AG04449 (cell line): ENCODE data around the gene ABCA9.
"Not testable (repeated sequence)": the region's sequence is repeated elsewhere in the genome, so short reads cannot be mapped to it uniquely, and the experiment has no call there.

Experiments
- CTCF ChIA-PET: fragments of 350-600 bp; formaldehyde crosslinking; extraction: SDS; loops from one replicate; lab custom pipeline; 2021; ENCODE audit warnings: antibody characterized with exemption; lab: Yijun Ruan, JAX
- POLR2A ChIA-PET: fragments of 400-600, 350-600 bp; formaldehyde crosslinking; extraction: SDS; loops from one replicate; lab custom pipeline; 2020; ENCODE audit warnings: antibody characterized with exemption, inconsistent platforms; lab: Yijun Ruan, JAX
- DNase-seq: peaks from one replicate; pipeline ENCODE4 v3.0.0-alpha.2; 2010; ENCODE audit warnings: low read depth, low spot score
- H3K4me3 ChIP-seq: 2 replicates; pipeline ENCODE4 v1.5.1; 2011; ENCODE audit warnings: low read depth, mild to moderate bottlenecking, control low read depth, low read length
- TF ChIP-seq, protein P1 (sequence below): IDR thresholded peaks from one replicate; pipeline ENCODE4 v1.5.1; 2011; ENCODE audit warnings: mild to moderate bottlenecking, moderate library complexity, low read length, control low read depth, inconsistent platforms; ENCODE audit not compliant: insufficient read depth; ENCODE audit errors: missing control alignments

The ABCA9 gene

DNA sequence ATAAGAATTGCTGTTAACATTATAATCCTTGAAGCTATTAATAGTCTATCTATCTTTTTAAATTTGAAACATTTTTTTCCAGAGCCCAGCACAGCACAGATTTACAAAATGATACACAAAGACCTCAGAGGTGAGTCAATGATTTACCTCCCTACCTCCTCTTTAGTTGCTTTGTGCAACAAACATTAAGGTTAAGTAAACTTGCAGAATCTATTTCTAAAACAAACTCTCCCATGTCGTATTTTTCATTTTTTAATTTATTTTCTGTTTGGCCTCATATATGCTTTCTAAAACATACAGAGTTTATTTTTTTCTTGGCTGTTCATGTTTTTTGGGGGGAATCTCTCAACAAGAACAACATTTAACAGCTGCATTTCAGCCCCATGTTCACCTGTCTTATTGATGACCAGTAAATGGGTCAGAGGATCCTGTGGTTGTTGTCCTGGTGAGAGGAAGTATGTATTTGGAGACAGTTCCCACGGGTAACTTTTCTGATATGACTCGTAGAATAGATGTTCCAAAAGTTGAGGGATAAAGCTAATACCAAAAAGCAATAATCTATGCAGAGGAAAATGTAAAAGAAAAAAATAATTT, 42.6 kb downstream of the ABCA9 start:
- ChIA-PET POLR2A (no interaction called here), CTCF (no interaction called here)
- no peak overlapping the region for H3K4me3 ChIP-seq
- DNase-seq, result no peak
- TF ChIP-seq, protein P1, sequence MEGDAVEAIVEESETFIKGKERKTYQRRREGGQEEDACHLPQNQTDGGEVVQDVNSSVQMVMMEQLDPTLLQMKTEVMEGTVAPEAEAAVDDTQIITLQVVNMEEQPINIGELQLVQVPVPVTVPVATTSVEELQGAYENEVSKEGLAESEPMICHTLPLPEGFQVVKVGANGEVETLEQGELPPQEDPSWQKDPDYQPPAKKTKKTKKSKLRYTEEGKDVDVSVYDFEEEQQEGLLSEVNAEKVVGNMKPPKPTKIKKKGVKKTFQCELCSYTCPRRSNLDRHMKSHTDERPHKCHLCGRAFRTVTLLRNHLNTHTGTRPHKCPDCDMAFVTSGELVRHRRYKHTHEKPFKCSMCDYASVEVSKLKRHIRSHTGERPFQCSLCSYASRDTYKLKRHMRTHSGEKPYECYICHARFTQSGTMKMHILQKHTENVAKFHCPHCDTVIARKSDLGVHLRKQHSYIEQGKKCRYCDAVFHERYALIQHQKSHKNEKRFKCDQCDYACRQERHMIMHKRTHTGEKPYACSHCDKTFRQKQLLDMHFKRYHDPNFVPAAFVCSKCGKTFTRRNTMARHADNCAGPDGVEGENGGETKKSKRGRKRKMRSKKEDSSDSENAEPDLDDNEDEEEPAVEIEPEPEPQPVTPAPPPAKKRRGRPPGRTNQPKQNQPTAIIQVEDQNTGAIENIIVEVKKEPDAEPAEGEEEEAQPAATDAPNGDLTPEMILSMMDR, result no peak

- ChIA-PET POLR2A (no interaction called here), CTCF (no interaction called here)
- TF ChIP-seq, protein P1, result no peak
- no peak for DNase-seq
- no peak overlapping the region for H3K4me3 ChIP-seq
Observed at GRCh38 chr17:69015631-69016030, 45.1 kb downstream of the ABCA9 start.

DNA sequence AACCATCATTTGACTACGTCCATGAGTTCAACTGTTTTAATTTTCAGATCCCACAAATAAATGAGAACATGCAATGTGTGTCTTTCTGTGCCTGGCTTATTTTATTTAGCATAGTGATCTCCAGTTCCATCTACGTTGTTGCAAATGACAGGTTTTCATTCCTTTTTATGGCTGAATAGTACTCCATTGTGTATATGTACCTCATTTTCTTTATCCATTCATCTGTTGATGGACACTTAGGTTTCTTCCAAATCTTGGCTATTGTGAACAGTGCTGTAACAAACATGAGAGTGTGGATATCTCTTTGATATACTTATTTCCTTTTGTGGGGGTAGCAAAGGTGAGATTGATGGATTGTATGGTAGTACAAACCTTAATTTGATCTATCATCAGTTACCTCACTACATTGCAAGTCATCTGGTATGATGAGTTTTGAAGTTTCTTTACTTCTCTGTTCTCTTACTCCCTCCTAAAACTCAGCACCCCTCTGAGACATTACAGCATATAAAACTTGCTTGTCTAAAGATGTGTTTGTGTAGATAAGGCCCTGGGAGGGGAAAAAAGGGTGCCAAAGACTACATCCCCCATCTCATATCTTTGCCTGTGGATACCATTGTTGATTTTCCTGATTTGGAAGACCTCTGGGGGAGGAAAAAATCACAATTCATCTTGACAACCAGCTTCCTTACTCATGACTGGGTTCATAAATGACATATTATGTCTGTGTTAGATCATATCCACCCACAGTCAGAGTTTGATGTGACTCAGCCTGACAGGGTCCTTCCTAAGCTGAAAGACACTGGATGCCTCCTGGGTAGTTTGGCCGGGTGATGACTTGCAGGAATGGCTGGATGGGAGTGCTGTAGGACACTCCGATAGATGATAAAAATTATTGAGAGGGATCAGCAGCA, 47.6 kb downstream of the ABCA9 start:
- ChIA-PET CTCF (no interaction called here), POLR2A (no interaction called here)
- TF ChIP-seq, protein P1, result no peak
- no peak for DNase-seq
- H3K4me3 ChIP-seq, result no peak overlapping the region

DNA sequence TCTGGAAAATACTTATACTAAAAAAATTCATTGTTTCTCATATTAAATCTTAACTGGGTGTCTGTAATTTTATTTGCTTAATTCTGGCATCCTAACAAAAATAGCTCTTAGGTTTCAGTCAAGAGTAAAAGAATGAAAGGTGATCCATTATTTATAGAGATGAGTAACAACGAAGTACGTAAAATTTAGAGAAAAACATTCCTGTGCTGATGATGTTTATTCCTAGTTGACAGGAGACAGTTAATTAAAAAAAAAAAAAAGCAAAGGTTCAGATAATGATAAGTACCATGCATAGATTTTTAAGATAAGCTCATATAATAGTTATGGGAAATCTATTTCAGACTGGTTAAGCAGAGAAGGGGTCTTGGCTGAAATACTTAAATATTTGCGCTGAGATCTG, 50.8 kb downstream of the ABCA9 start:
- TF ChIP-seq, protein P1, result no peak
- POLR2A ChIA-PET, result no interaction called here
- no peak overlapping the region for H3K4me3 ChIP-seq
- no peak for DNase-seq
- CTCF ChIA-PET, result no interaction called here

DNA sequence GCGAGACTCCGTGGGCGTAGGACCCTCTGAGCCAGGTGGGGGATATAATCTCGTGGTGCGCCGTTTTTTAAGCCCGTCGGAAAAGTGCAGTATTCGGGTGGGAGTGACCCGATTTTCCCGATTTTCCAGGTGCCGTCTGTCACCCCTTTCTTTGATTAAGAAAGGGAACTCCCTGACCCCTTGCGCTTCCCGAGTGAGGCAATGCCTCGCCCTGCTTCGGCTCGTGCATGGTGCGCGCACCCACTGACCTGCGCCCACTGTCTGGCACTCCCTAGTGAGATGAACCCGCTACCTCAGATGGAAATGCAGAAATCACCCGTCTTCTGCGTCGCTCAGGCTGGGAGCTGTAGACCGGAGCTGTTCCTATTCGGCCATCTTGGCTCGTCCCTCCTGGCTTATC, 56.0 kb downstream of the ABCA9 start:
- POLR2A ChIA-PET, H3K4me3 ChIP-seq: not testable (repeated sequence)

GRCh38 chr17:68999743-69000142, 61.0 kb downstream of the ABCA9 start:
- POLR2A ChIA-PET, CTCF ChIA-PET, DNase-seq, H3K4me3 ChIP-seq: not testable (repeated sequence)

More for the DNA sequence above, 56.0 kb downstream of the ABCA9 start:
- DNase-seq, CTCF ChIA-PET: not testable (repeated sequence)

DNA sequence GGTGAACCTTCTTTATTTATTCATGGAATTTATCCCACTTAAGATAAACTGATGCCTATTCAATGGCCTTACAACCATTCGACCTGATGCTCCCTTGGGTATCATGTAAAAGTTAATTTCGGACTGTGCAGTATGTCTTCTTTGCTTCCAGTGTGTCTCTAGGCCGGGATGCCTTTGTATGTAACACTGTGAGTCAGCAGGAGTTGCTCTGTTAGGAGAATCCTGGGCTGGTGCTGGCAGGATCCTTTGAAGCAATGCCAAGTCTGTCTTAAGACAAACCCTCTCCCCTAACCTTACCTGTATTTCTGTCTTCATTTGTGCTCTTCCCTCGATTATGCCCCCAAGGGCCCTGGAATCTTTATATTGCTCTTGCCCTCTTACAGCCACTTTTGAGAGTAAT, 67.6 kb downstream of the ABCA9 start:
- ChIA-PET POLR2A (no interaction called here), CTCF (no interaction called here)
- H3K4me3 ChIP-seq, result no peak overlapping the region
- DNase-seq, result no peak
- TF ChIP-seq, protein P1, result no peak
